ENCODE data around the gene SMPX.

Gene SMPX

GRCh38 chrX:21725496-21725895 is 32.4 kb downstream of the SMPX start:
- no peak overlapping the region for H3K27ac ChIP-seq (ENCODE audit: low read depth, low read length)
- no peak overlapping the region for H3K4me3 ChIP-seq (ENCODE audit: low read length)
- no peaks in the 10 kb centered on the region for H3K9me3 ChIP-seq (ENCODE audit: control insufficient read depth, insufficient read depth, low read length)
- no peaks in the 10 kb centered on the region for H3K27me3 ChIP-seq (ENCODE audit: control insufficient read depth, low read length)
- H3K4me2 ChIP-seq (ENCODE audit: low read length), result no peak overlapping the region
- H3K4me1 ChIP-seq (ENCODE audit: control insufficient read depth, low read length), result no peaks in the 10 kb centered on the region
- no peaks in the 10 kb centered on the region for H3K9me2 ChIP-seq (replicated peaks; ENCODE audit: control insufficient read depth, low read length)
- H4K20me1 ChIP-seq (ENCODE audit: control insufficient read depth, insufficient read depth, low read depth, low read length), result no peaks in the 10 kb centered on the region
- no peaks in the 10 kb centered on the region for H3K79me2 ChIP-seq (ENCODE audit: control insufficient read depth, low read length)
- no peak for TF ChIP-seq CTCF (IDR thresholded peaks at IDR 0.05; ENCODE audit: low read depth, low read length, poor library complexity, severe bottlenecking)
- TF ChIP-seq EZH2phosphoT487 (IDR thresholded peaks at IDR 0.05; ENCODE audit: borderline replicate concordance, low read length), result no peak
- no peaks in the 10 kb centered on the region for H3K36me3 ChIP-seq (ENCODE audit: control insufficient read depth, low read length)
- no peaks in the 10 kb centered on the region for H3F3A ChIP-seq (ENCODE audit: control insufficient read depth, insufficient read depth)

GRCh38 chrX:21723814-21724213 is 34.1 kb downstream of the SMPX start:
- H3K9me2 ChIP-seq (replicated peaks; ENCODE audit: control insufficient read depth, low read length), result no peaks in the 10 kb centered on the region
- TF ChIP-seq CTCF (IDR thresholded peaks at IDR 0.05; ENCODE audit: low read depth, low read length, poor library complexity, severe bottlenecking) (no peak), EZH2phosphoT487 (IDR thresholded peaks at IDR 0.05; ENCODE audit: borderline replicate concordance, low read length) (no peak)
- no peak overlapping the region for H3K27ac ChIP-seq (ENCODE audit: low read depth, low read length)
- no peaks in the 10 kb centered on the region for H4K20me1 ChIP-seq (ENCODE audit: control insufficient read depth, insufficient read depth, low read depth, low read length)
- H3F3A ChIP-seq (ENCODE audit: control insufficient read depth, insufficient read depth), result no peaks in the 10 kb centered on the region
- no peaks in the 10 kb centered on the region for H3K9me3 ChIP-seq (ENCODE audit: control insufficient read depth, insufficient read depth, low read length)
- H3K79me2 ChIP-seq (ENCODE audit: control insufficient read depth, low read length), result no peaks in the 10 kb centered on the region
- no peak overlapping the region for H3K4me3 ChIP-seq (ENCODE audit: low read length)
- no peaks in the 10 kb centered on the region for H3K4me1 ChIP-seq (ENCODE audit: control insufficient read depth, low read length)
- no peaks in the 10 kb centered on the region for H3K36me3 ChIP-seq (ENCODE audit: control insufficient read depth, low read length)
- no peak overlapping the region for H3K4me2 ChIP-seq (ENCODE audit: low read length)
- no peaks in the 10 kb centered on the region for H3K27me3 ChIP-seq (ENCODE audit: control insufficient read depth, low read length)

GRCh38 chrX:21723084-21723483 is 34.8 kb downstream of the SMPX start:
- Histone ChIP-seq H3K4me2 (ENCODE audit: low read length) (no peak overlapping the region), H3K27me3 (ENCODE audit: control insufficient read depth, low read length) (no peaks in the 10 kb centered on the region), H3K4me3 (ENCODE audit: low read length) (no peak overlapping the region), H3K79me2 (ENCODE audit: control insufficient read depth, low read length) (no peaks in the 10 kb centered on the region), H3F3A (ENCODE audit: control insufficient read depth, insufficient read depth) (no peaks in the 10 kb centered on the region), H4K20me1 (ENCODE audit: control insufficient read depth, insufficient read depth, low read depth, low read length) (no peaks in the 10 kb centered on the region), H3K9me2 (replicated peaks; ENCODE audit: control insufficient read depth, low read length) (no peaks in the 10 kb centered on the region), H3K4me1 (ENCODE audit: control insufficient read depth, low read length) (no peaks in the 10 kb centered on the region), H3K9me3 (ENCODE audit: control insufficient read depth, insufficient read depth, low read length) (no peaks in the 10 kb centered on the region), H3K27ac (ENCODE audit: low read depth, low read length) (no peak overlapping the region), H3K36me3 (ENCODE audit: control insufficient read depth, low read length) (no peaks in the 10 kb centered on the region)
- TF ChIP-seq CTCF (IDR thresholded peaks at IDR 0.05; ENCODE audit: low read depth, low read length, poor library complexity, severe bottlenecking), result no peak
- no peak for TF ChIP-seq EZH2phosphoT487 (IDR thresholded peaks at IDR 0.05; ENCODE audit: borderline replicate concordance, low read length)

GRCh38 chrX:21721195-21721594 is 36.7 kb downstream of the SMPX start:
- no peaks in the 10 kb centered on the region for H3K9me2 ChIP-seq (replicated peaks; ENCODE audit: control insufficient read depth, low read length)
- H4K20me1 ChIP-seq (ENCODE audit: control insufficient read depth, insufficient read depth, low read depth, low read length), result no peaks in the 10 kb centered on the region
- H3K27me3 ChIP-seq (ENCODE audit: control insufficient read depth, low read length), result no peaks in the 10 kb centered on the region
- no peak overlapping the region for H3K4me2 ChIP-seq (ENCODE audit: low read length)
- H3K36me3 ChIP-seq (ENCODE audit: control insufficient read depth, low read length), result no peaks in the 10 kb centered on the region
- H3K27ac ChIP-seq (ENCODE audit: low read depth, low read length), result no peak overlapping the region
- H3K79me2 ChIP-seq (ENCODE audit: control insufficient read depth, low read length), result no peaks in the 10 kb centered on the region
- H3K4me1 ChIP-seq (ENCODE audit: control insufficient read depth, low read length), result no peaks in the 10 kb centered on the region
- H3K4me3 ChIP-seq (ENCODE audit: low read length), result no peak overlapping the region
- H3F3A ChIP-seq (ENCODE audit: control insufficient read depth, insufficient read depth), result no peaks in the 10 kb centered on the region
- TF ChIP-seq EZH2phosphoT487 (IDR thresholded peaks at IDR 0.05; ENCODE audit: borderline replicate concordance, low read length) (no peak), CTCF (IDR thresholded peaks at IDR 0.05; ENCODE audit: low read depth, low read length, poor library complexity, severe bottlenecking) (no peak)
- H3K9me3 ChIP-seq (ENCODE audit: control insufficient read depth, insufficient read depth, low read length), result no peaks in the 10 kb centered on the region
